Measurements from ENCODE around the gene STAT4.

GRCh38 chr2:191037351-191037750 lies 113.4 kb downstream of the STAT4 start:
- no peak for TF ChIP-seq CTCF (IDR thresholded peaks at IDR 0.05; ENCODE audit: low read depth, low read length)
- no peak for TF ChIP-seq POLR2A (IDR thresholded peaks at IDR 0.05; ENCODE audit: extremely low read depth, insufficient read length)
- TF ChIP-seq MAX (IDR thresholded peaks at IDR 0.05; ENCODE audit: low read depth, low read length) = no peak
- TF ChIP-seq MYC (IDR thresholded peaks at IDR 0.05; ENCODE audit: low read depth, low read length) = no peak

Measured in NB4 (cell line).